ENCODE results near the gene STK38L.

DNA sequence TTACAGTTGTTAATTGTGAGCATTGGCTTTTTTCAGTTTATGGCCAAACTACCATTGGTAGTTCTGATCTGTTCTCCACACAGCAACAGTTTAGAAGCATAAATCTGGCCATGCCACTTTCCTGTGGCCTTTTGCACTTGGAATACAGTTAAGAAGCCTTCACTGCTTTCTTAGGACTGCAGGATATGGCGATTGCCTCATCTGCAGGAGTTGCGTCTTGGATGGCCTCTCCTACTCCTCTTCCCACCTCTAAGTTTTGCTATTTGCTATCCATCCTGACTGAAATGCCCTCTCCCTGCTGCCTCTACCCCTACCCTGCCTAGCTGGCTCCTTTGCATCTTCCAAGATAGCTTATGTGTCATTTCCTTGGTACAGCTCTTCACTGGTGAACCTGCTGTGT is 75.8 kb downstream of the STK38L start:
- no peak for TF ChIP-seq SMC3 (IDR thresholded peaks at IDR 0.05; ENCODE audit: low read depth, low read length)
- TF ChIP-seq, protein P1, sequence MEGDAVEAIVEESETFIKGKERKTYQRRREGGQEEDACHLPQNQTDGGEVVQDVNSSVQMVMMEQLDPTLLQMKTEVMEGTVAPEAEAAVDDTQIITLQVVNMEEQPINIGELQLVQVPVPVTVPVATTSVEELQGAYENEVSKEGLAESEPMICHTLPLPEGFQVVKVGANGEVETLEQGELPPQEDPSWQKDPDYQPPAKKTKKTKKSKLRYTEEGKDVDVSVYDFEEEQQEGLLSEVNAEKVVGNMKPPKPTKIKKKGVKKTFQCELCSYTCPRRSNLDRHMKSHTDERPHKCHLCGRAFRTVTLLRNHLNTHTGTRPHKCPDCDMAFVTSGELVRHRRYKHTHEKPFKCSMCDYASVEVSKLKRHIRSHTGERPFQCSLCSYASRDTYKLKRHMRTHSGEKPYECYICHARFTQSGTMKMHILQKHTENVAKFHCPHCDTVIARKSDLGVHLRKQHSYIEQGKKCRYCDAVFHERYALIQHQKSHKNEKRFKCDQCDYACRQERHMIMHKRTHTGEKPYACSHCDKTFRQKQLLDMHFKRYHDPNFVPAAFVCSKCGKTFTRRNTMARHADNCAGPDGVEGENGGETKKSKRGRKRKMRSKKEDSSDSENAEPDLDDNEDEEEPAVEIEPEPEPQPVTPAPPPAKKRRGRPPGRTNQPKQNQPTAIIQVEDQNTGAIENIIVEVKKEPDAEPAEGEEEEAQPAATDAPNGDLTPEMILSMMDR (conservative IDR thresholded peaks at IDR 0.05; ENCODE audit: low read depth, low read length), result no peak
- TF ChIP-seq, protein P2, sequence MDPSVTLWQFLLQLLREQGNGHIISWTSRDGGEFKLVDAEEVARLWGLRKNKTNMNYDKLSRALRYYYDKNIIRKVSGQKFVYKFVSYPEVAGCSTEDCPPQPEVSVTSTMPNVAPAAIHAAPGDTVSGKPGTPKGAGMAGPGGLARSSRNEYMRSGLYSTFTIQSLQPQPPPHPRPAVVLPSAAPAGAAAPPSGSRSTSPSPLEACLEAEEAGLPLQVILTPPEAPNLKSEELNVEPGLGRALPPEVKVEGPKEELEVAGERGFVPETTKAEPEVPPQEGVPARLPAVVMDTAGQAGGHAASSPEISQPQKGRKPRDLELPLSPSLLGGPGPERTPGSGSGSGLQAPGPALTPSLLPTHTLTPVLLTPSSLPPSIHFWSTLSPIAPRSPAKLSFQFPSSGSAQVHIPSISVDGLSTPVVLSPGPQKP (IDR thresholded peaks at IDR 0.05; ENCODE audit: borderline replicate concordance, low read depth, low read length), result no peak
- TF ChIP-seq FOS (IDR thresholded peaks at IDR 0.05; ENCODE audit: low read depth, low read length), result no peak
- no peak for TF ChIP-seq CHD1 (IDR thresholded peaks at IDR 0.05; ENCODE audit: low read depth, low read length)
- TF ChIP-seq POLR2A (IDR thresholded peaks at IDR 0.05; ENCODE audit: low read depth, low read length), result no peak
- TF ChIP-seq, protein P3, sequence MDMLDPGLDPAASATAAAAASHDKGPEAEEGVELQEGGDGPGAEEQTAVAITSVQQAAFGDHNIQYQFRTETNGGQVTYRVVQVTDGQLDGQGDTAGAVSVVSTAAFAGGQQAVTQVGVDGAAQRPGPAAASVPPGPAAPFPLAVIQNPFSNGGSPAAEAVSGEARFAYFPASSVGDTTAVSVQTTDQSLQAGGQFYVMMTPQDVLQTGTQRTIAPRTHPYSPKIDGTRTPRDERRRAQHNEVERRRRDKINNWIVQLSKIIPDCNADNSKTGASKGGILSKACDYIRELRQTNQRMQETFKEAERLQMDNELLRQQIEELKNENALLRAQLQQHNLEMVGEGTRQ (IDR thresholded peaks at IDR 0.05; ENCODE audit: low read depth, low read length), result no peak
- TF ChIP-seq CEBPB (IDR thresholded peaks at IDR 0.05; ENCODE audit: low read depth, low read length), result peak; percentile 37

Data from IMR-90 (cell line).